Brain microvascular endothelial cell (primary cell): ENCODE data around the gene IPO11.

ENCODE experiments used
- DNase-seq: peaks from one replicate; pipeline ENCODE4 v3.0.0-alpha.2; 2020
- H3K27ac ChIP-seq: fragments of 250-450 bp; sonication (Bioruptor Pico); 2 replicates; pipeline ENCODE4 v1.5.1; 2020; ENCODE audit warnings: mild to moderate bottlenecking, moderate library complexity
- H3K27me3 ChIP-seq: fragments of 250-450 bp; sonication (Bioruptor Pico); replicated peaks from 2 replicates; pipeline ENCODE4 v1.5.1; 2020; ENCODE audit warnings: mild to moderate bottlenecking
- H3K36me3 ChIP-seq: fragments of 250-450 bp; sonication (Bioruptor Pico); replicated peaks from 2 replicates; pipeline ENCODE4 v1.5.1; 2020; ENCODE audit warnings: mild to moderate bottlenecking
- H3K4me3 ChIP-seq: 2 replicates; pipeline ENCODE4 v1.5.1; 2011; ENCODE audit warnings: low read depth, mild to moderate bottlenecking, control low read depth, low read length, moderate library complexity
- in situ Hi-C: cut with HindIII; loops from 2 replicates; pipeline ENCODE4 v1.10.0; 2017; ENCODE audit warnings: low sequenced_read_pairs, low pct_ligation_motif_present
- TF ChIP-seq, protein P1 (sequence below): IDR thresholded peaks from 2 replicates; pipeline ENCODE4 v1.5.1; 2011; ENCODE audit warnings: low read depth, mild to moderate bottlenecking, moderate library complexity, low read length, control low read depth, inconsistent platforms; ENCODE audit errors: missing control alignments

The IPO11 gene

DNA sequence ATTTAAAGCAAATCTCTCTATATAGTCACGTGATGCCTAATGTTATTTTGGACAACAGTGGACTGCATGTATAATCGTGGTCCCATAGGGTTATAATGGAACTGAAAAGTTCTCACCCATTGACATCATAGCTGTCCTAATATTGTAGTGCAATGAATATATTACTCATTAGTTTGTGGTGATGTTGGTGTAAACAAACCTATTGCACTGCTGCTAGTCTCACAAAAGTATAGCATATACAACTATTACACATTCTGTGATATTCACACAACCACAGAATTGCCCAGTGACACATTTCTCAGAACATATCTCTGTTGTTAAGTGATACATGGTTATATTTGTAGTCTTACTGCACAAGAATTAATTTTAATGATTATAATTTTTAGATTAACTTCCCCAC, 37.7 kb downstream of the IPO11 start:
- no peaks in the 10 kb centered on the region for H3K27me3 ChIP-seq
- no peak overlapping the region for H3K27ac ChIP-seq
- DNase-seq, result no peak
- no peaks in the 10 kb centered on the region for H3K36me3 ChIP-seq
- no peak overlapping the region for H3K4me3 ChIP-seq
- TF ChIP-seq, protein P1, sequence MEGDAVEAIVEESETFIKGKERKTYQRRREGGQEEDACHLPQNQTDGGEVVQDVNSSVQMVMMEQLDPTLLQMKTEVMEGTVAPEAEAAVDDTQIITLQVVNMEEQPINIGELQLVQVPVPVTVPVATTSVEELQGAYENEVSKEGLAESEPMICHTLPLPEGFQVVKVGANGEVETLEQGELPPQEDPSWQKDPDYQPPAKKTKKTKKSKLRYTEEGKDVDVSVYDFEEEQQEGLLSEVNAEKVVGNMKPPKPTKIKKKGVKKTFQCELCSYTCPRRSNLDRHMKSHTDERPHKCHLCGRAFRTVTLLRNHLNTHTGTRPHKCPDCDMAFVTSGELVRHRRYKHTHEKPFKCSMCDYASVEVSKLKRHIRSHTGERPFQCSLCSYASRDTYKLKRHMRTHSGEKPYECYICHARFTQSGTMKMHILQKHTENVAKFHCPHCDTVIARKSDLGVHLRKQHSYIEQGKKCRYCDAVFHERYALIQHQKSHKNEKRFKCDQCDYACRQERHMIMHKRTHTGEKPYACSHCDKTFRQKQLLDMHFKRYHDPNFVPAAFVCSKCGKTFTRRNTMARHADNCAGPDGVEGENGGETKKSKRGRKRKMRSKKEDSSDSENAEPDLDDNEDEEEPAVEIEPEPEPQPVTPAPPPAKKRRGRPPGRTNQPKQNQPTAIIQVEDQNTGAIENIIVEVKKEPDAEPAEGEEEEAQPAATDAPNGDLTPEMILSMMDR, result no peak
- in situ Hi-C loops, result no loop called here

- TF ChIP-seq, protein P1, result no peak
- peak; percentile 24 for DNase-seq
- Histone ChIP-seq H3K36me3 (no peaks in the 10 kb centered on the region), H3K27me3 (no peaks in the 10 kb centered on the region), H3K27ac (no peak overlapping the region), H3K4me3 (no peak overlapping the region)
- in situ Hi-C loops, result no loop called here
These were observed 44.5 kb downstream of the IPO11 start for GRCh38 chr5:62457071-62457470.

- TF ChIP-seq, protein P1, result peak; percentile 73
- peak; percentile 25 for DNase-seq
- H3K27ac ChIP-seq, result no peak overlapping the region
- no peaks in the 10 kb centered on the region for H3K27me3 ChIP-seq
- H3K36me3 ChIP-seq, result no peaks in the 10 kb centered on the region
- in situ Hi-C loops, result no loop called here
- H3K4me3 ChIP-seq, result no peak overlapping the region
These were observed 48.0 kb downstream of the IPO11 start for GRCh38 chr5:62460578-62460983.

DNA sequence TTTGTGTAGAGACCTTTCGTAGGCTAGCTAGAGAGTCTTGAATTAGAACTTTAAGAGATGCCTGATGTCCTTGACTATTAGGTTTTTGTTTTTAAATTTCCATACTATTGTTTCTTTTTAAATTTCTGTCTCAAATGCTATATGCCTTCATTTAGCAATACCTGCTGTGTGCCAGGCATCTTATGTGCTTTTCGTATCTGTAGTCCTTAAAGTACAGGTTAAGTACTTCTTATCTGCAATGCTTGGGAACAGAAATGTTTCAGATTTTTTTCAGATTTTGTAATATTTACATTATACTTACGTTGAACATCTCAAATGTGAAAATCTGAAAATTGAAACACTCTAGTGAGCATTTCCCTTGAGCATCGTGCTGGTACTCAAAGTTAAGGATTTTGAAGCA, 49.0 kb downstream of the IPO11 start:
- no peak for DNase-seq
- H3K36me3 ChIP-seq, result no peaks in the 10 kb centered on the region
- in situ Hi-C loops, result no loop called here
- TF ChIP-seq, protein P1, result no peak
- no peak overlapping the region for H3K4me3 ChIP-seq
- H3K27ac ChIP-seq, result no peak overlapping the region
- no peaks in the 10 kb centered on the region for H3K27me3 ChIP-seq

DNA sequence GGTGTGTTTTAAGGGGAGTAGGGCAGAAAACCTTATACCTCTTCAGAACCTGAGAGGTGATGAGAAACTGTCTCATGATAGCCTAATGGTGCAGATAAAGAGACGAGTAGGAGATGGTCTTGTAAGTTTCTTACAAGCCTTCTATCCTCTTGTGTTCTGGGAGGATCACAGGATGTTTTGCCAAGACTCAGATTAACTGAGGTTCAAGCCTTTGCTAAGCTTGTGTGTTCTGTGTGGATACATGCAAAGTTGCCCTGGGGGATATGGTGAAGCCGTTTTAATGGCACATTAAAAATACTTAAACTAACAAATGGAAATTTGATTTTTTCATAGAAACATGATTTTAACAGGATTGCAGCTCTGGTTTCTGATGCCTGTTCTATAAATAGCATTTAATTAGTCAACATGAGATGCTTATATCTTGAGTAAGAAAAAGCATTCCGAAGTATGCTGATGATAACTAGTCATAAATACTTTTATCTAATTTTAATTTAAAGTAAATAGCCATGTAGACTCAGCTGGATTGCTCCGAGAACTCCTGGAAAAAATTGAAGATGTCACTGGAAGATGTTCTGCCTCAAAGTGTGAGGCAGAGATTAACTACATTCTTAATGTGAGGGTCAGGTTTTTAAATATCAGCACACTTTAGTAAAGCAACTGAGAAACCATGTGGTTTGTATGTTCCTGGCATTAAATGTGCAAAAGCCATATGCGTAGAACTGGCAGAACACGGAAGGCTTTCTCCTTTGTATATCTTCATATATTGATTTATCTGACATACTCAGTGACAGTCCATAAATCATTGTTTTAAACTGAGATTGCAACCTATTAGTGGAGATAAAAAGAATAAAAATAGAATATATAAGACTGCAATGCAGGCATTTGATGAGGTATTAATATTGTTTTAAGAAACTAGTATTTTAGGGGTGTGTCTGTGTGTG, 53.7 kb downstream of the IPO11 start:
- H3K4me3 ChIP-seq, result no peak overlapping the region
- in situ Hi-C loops, result no loop called here
- DNase-seq, result no peak
- H3K27me3 ChIP-seq, result no peaks in the 10 kb centered on the region
- H3K27ac ChIP-seq, result no peak overlapping the region
- no peaks in the 10 kb centered on the region for H3K36me3 ChIP-seq
- TF ChIP-seq, protein P1, result no peak
